ENCODE measurements around the gene PAQR7. TPM values are rescaled to one million over a fixed set of nuclear protein-coding genes. Genes with fewer than 3 reads are reported as not detected.

Gene PAQR7
- total RNA-seq, 3 donors from 2014 or later = 4.2 to 8.2 (median 7.2) TPM

GRCh38 chr1:25834894-25835293 lies 40.6 kb downstream of the PAQR7 start:
- Histone ChIP-seq H3K9me3 (no peaks in the 10 kb centered on the region), H3K4me1 (no peaks in the 10 kb centered on the region), H3K36me3 (peaks cover 8% of the 10 kb centered on the region), H3K27ac (no peak overlapping the region), H3K4me3 (no peak overlapping the region), H3K27me3 (no peaks in the 10 kb centered on the region)
- intact Hi-C loops (cut with DNase I; ENCODE audit: low total_unique reads) = loop anchor here (5.0 kb wide), 1 partner anchor 588 kb away; the partner anchor contains the start of gene RSRP1
- TF ChIP-seq CTCF (IDR thresholded peaks at IDR 0.05) = no peak
- TF ChIP-seq POLR2A (IDR thresholded peaks at IDR 0.05) = no peak
- no peak for TF ChIP-seq POLR2AphosphoS5 (IDR thresholded peaks at IDR 0.05)
- DNase-seq (ENCODE audit: low spot score in 2 of 2) = no peak

GRCh38 chr1:25833158-25833557 lies 42.4 kb downstream of the PAQR7 start:
- intact Hi-C loops (cut with DNase I; ENCODE audit: low total_unique reads) = loop anchor here (5.0 kb wide), 1 partner anchor 586 kb away; the partner anchor contains the start of gene RSRP1
- Histone ChIP-seq H3K4me1 (no peaks in the 10 kb centered on the region), H3K27me3 (no peaks in the 10 kb centered on the region), H3K4me3 (no peak overlapping the region), H3K27ac (no peak overlapping the region), H3K9me3 (no peaks in the 10 kb centered on the region), H3K36me3 (peaks cover 8% of the 10 kb centered on the region)
- DNase-seq (ENCODE audit: low spot score in 2 of 2) = no peak
- no peak for TF ChIP-seq POLR2AphosphoS5 (IDR thresholded peaks at IDR 0.05)
- no peak for TF ChIP-seq POLR2A (IDR thresholded peaks at IDR 0.05)
- no peak for TF ChIP-seq CTCF (IDR thresholded peaks at IDR 0.05)

GRCh38 chr1:25832336-25833037 lies 43.0 kb downstream of the PAQR7 start:
- Histone ChIP-seq H3K4me3 (no peak overlapping the region), H3K36me3 (peaks cover 8% of the 10 kb centered on the region), H3K9me3 (no peaks in the 10 kb centered on the region), H3K27me3 (no peaks in the 10 kb centered on the region), H3K27ac (no peak overlapping the region), H3K4me1 (no peaks in the 10 kb centered on the region)
- no peak for DNase-seq (ENCODE audit: low spot score in 2 of 2)
- no peak for TF ChIP-seq POLR2A (IDR thresholded peaks at IDR 0.05)
- no peak for TF ChIP-seq POLR2AphosphoS5 (IDR thresholded peaks at IDR 0.05)
- no peak for TF ChIP-seq CTCF (IDR thresholded peaks at IDR 0.05)
- intact Hi-C loops (cut with DNase I; ENCODE audit: low total_unique reads) = loop anchor here (5.0 kb wide), 1 partner anchor 585 kb away; the partner anchor contains the start of gene RSRP1

- H3K4me3 ChIP-seq = no peak overlapping the region
- H3K9me3 ChIP-seq = no peaks in the 10 kb centered on the region
- no peak overlapping the region for H3K27ac ChIP-seq
- TF ChIP-seq POLR2AphosphoS5 (IDR thresholded peaks at IDR 0.05) (no peak), POLR2A (IDR thresholded peaks at IDR 0.05) (no peak), CTCF (IDR thresholded peaks at IDR 0.05) (no peak)
- H3K4me1 ChIP-seq = no peaks in the 10 kb centered on the region
- no peak for DNase-seq (ENCODE audit: low spot score in 2 of 2)
- intact Hi-C loops (cut with DNase I; ENCODE audit: low total_unique reads) = loop anchor here (5.0 kb wide), 1 partner anchor 584 kb away; the partner anchor contains the start of gene RSRP1
- H3K27me3 ChIP-seq = no peaks in the 10 kb centered on the region
- peaks cover 8% of the 10 kb centered on the region for H3K36me3 ChIP-seq
These were observed 43.8 kb downstream of the PAQR7 start for GRCh38 chr1:25831569-25832196.

- intact Hi-C loops (cut with DNase I; ENCODE audit: low total_unique reads) = no loop called here
- TF ChIP-seq CTCF (IDR thresholded peaks at IDR 0.05) = no peak
- TF ChIP-seq POLR2AphosphoS5 (IDR thresholded peaks at IDR 0.05) = no peak
- TF ChIP-seq POLR2A (IDR thresholded peaks at IDR 0.05) = no peak
- H3K4me1 ChIP-seq = no peaks in the 10 kb centered on the region
- H3K9me3 ChIP-seq = no peaks in the 10 kb centered on the region
- no peak for DNase-seq (ENCODE audit: low spot score in 2 of 2)
- H3K36me3 ChIP-seq = peaks cover 8% of the 10 kb centered on the region
- H3K4me3 ChIP-seq = no peak overlapping the region
- H3K27me3 ChIP-seq = no peaks in the 10 kb centered on the region
- H3K27ac ChIP-seq = no peak overlapping the region
These were observed 46.5 kb downstream of the PAQR7 start for GRCh38 chr1:25829046-25829445.
